Astrocyte (in vitro differentiated cells and primary cell): Measurements from ENCODE around the gene KRTAP17-1.

Source experiments
- EZH2 ChIP-seq: IDR thresholded peaks from 2 replicates; pipeline ENCODE4 v1.6.1; 2012; ENCODE audit warnings: mild to moderate bottlenecking, low read length, inconsistent platforms; ENCODE audit not compliant: insufficient read depth
- TF ChIP-seq, protein P1 (sequence below): IDR thresholded peaks from 2 replicates; pipeline ENCODE4 v1.5.1; 2011; ENCODE audit warnings: low read depth, mild to moderate bottlenecking, inconsistent platforms, low read length, moderate library complexity; ENCODE audit not compliant: insufficient read depth

- TF ChIP-seq, protein P1, sequence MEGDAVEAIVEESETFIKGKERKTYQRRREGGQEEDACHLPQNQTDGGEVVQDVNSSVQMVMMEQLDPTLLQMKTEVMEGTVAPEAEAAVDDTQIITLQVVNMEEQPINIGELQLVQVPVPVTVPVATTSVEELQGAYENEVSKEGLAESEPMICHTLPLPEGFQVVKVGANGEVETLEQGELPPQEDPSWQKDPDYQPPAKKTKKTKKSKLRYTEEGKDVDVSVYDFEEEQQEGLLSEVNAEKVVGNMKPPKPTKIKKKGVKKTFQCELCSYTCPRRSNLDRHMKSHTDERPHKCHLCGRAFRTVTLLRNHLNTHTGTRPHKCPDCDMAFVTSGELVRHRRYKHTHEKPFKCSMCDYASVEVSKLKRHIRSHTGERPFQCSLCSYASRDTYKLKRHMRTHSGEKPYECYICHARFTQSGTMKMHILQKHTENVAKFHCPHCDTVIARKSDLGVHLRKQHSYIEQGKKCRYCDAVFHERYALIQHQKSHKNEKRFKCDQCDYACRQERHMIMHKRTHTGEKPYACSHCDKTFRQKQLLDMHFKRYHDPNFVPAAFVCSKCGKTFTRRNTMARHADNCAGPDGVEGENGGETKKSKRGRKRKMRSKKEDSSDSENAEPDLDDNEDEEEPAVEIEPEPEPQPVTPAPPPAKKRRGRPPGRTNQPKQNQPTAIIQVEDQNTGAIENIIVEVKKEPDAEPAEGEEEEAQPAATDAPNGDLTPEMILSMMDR: no peak
- no peak for TF ChIP-seq EZH2
Measured at GRCh38 chr17:41298458-41299135, 16.9 kb downstream of the KRTAP17-1 start.
